ENCODE results near the gene PQBP1.

PQBP1 gene

GRCh38 chrX:48901069-48901468 is 3.3 kb downstream of the PQBP1 start:
- DNase-seq (ENCODE audit: low read depth, low spot score), result no peak

DNA sequence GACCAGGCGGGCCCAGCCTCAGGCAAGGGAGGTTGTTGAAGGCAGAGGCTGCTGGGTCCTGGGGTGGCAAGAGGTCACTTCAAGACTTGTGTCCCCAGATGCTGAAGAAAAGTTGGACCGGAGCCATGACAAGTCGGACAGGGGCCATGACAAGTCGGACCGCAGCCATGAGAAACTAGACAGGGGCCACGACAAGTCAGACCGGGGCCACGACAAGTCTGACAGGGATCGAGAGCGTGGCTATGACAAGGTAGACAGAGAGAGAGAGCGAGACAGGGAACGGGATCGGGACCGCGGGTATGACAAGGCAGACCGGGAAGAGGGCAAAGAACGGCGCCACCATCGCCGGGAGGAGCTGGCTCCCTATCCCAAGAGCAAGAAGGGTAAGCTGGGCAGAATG is 4.4 kb downstream of the PQBP1 start:
- no peak for DNase-seq (ENCODE audit: low read depth, low spot score)

- no peak for DNase-seq (ENCODE audit: low read depth, low spot score)
Observed at GRCh38 chrX:48902776-48903175, 5.0 kb downstream of the PQBP1 start.

GRCh38 chrX:48903290-48903689 is 5.6 kb downstream of the PQBP1 start:
- no peak for DNase-seq (ENCODE audit: low read depth, low spot score)

DNA sequence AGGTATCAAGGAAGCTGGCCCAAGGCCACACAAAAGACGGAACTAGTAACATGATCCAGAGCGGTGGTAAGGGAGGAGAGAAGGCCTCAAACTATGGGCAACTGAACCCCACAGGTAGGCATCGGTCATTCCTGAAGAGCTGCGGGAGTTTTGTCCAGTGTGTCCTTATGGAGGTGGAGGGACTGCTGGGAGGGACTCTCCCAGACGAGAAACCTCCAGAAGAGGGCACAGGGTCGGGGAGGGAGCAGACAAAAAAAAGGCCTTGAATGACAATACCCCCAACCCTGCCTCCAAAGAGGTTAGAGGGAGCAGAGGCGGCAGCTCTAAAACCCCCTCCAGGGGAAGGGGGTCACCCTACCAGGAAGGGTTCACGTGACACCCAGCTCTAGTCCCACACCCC is 6.5 kb downstream of the PQBP1 start:
- no peak for DNase-seq (ENCODE audit: low read depth, low spot score)

- no peak for DNase-seq (ENCODE audit: low read depth, low spot score)
Observed at GRCh38 chrX:48904626-48905025, 6.9 kb downstream of the PQBP1 start.

DNA sequence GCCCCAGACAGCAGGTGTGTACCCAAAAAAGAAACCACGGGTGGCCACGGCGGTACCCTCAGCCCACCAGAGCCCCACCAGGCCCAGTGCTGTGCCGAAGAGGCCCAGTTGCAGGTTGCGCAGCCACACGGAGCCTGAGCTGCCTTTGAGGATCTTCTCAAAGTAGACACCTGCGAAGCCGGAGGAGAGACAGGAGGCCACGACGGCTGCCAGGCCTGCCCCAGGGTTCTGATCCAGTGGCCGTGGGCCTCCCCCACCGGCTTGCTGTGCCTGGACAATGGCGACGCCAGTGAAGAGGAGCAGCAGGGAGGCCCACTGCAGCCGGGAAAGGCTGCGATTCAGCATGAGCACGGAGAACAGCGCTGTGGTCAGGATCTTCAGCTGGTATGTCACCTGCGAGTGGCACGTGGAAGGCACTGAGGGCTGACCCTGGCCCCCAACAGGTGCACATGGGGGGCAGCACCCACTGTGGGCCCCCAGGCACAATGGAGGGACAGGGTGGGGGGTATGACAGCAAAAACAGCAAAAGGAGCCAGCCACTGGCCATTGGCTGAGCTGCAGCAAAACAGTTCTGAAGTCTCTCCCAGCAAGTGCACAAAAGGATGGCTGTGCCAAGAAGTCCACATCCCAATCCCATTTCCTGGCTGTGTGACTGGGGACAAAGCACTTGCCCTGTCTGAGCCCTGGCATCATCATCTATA is 7.5 kb downstream of the PQBP1 start:
- no peak for DNase-seq (ENCODE audit: low read depth, low spot score)

DNA sequence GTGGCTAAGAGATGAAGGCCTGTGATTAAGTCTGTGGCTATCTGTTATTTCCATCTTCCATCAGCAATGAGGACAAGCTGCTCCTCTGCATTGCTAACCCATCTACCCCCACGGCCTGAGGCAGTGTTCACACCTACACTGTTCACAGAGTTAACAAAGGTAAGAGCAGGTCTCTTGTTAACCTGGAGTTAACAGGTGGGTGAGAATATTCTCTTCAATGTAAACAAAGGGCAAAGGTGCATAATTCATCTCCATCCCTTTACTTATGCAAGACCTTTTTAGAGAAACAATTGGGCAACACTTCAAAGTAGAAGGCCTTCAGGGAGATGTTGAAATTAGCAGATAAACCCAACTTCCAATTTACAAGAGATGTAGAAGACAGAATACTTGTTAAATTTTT is 10.9 kb downstream of the PQBP1 start:
- DNase-seq (ENCODE audit: low read depth, low spot score), result no peak

- DNase-seq (ENCODE audit: low read depth, low spot score), result no peak
Observed at GRCh38 chrX:48909703-48910294, 12.1 kb downstream of the PQBP1 start.

- no peak for DNase-seq (ENCODE audit: low read depth, low spot score)
Observed at GRCh38 chrX:48910926-48911411, 13.2 kb downstream of the PQBP1 start.

DNA sequence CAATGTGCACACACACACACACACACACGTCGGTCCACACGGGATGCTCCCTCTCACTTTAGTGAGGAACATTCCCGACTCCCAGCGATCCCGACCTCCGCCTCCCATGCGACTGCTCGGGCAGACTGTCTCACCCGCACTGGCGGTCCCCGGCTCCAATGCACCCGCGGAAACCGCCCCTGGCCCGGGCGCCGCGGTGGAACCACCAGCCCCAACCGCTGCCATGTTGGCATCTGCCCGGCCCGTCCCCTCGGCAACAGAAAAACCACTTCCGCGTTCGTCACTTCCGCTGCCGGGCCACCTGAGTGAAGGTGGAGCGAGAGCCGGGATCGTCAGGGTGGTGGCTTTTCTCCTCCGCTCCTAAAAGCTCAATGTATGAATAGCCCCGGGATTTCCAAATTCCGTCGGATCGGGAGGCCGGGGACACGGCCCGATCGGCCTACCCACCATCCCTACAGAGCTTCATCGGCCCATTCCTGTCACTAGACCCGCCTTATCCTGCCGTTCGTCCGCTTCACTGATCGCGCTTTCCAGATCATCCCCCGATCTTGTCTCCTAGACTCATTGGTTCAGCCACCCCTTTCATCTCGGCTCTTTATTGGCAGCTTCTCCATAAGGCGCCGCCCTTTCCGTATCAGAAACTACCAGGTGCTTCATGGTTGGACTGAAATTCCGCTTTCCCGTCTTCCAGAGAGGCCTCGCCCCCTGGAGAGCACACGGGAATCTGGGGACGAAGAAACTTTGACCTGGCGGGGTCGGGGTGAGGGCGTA is 13.9 kb downstream of the PQBP1 start, which contains the start of gene SLC35A2:
SLC35A2 (minus strand) TSS at position 235 of the 771 bp plus-strand sequence; CDS start at position 225, 10 bp downstream.
- no peak for DNase-seq (ENCODE audit: low read depth, low spot score)

GRCh38 chrX:48913605-48914366 is 16.1 kb downstream of the PQBP1 start:
- no peak for DNase-seq (ENCODE audit: low read depth, low spot score)

GRCh38 chrX:48914593-48915493 is 17.1 kb downstream of the PQBP1 start:
- DNase-seq (ENCODE audit: low read depth, low spot score), result no peak

DNA sequence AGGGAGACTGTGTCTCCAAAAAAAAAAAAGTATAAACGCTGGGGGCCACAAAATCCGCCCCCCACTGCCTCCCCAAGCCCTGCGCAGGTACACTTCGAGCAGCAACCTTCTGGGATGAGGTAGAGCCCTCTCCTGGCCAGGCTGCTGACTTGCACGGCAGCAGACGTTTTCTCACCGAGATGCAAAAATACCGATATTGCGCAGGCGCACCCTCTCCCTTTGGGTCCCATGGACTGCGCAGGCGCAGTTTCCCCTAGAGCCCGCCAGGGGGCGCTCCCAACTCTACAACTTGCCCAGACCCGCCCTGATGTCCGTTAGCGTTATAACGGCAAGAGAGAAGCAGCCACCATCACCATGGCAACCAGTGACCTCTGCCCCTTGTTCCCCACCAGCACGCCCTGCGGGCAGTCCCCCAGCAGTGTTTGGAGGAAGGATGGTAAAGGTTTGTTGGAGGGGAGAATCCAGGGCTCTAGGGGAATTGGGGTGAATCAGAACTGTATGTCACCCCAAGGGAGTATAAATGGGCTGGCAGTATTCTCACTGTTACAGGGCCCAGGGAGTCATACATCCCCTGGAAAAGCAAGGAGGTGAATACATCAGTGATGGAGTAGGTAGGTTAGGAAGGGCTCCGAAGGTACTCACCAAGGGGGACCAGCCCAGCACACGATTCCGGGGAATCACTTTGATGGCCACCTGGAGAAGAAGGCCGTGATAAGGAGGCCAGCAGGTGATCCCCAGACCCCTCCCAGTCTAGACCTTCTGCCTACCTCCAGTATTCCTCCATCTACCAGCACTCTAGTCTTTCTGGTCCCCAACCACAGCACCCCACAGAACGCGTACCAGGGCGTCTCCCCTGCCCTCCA is 19.6 kb downstream of the PQBP1 start:
- DNase-seq (ENCODE audit: low read depth, low spot score), result peak; percentile 72

GRCh38 chrX:48918301-48918642 is 20.5 kb downstream of the PQBP1 start:
- DNase-seq (ENCODE audit: low read depth, low spot score), result no peak

GRCh38 chrX:48918643-48919340 is 21.1 kb downstream of the PQBP1 start, which contains the start of gene PIM2:
PIM2 (minus strand) TSS chrX:48919024; CDS start chrX:48918834, 190 bp downstream.
- no peak for DNase-seq (ENCODE audit: low read depth, low spot score)

DNA sequence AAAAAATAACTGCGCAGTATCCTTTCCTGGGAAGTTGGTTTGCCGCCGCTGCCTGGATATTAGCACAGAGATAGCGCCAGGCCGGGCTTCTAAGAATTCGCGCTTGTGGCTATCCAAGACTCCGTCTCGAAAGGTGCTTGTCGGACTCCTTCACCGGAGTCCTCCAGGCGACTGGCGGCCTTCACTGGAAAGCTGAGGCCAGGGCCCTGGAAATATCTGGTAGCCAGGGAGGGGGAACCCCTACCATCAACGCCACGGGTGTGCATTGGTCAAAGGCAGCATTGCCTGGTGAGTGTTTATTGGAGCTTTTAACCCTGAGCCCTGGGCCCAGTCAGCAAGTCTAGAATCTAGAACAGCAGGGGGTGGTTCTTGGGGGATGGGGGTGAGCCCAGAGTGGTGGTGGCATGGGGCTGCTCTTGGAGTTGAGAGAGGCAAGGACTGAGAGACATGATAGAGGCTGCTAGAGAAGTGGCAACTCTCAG is 21.7 kb downstream of the PQBP1 start:
- no peak for DNase-seq (ENCODE audit: low read depth, low spot score)

DNA sequence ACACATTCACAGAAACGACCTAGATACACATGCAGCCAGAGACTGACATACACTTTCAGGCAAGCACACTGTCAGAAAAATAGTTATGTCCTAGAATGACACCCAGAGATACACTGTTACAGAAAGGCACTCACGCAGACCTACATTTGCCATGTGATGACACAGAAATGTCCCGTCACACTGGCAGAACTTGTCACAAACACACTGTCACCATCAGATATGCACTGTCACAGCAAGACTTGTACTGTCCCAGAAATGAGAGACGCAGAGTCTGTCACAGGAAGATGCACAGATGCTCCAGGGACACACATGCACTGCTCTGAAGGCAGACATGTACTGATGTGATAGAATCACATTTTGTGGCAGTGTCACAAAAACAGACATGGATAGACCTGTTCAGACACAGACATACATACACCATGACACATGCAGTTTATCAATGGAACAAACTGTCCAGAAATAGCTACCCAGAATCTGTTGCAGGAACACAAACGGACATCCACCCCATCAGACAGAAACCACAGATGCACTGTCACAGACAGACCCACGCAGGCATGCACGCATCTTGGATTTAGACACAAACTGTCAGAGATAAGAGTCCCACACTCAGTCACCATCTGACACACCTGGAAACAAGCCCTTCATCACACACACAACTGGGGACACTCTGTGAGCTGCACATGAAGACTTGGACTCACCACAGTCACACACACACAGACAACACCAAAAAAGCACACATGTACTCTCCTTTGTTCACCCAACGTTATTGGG is 22.4 kb downstream of the PQBP1 start:
- DNase-seq (ENCODE audit: low read depth, low spot score), result no peak
